IPS-20b (cell line): ENCODE results near the gene PCED1A.

Experiments
- H3K27ac ChIP-seq: one replicate; pipeline ENCODE4 v1.5.1; 2013; ENCODE audit warnings: low read length
- H3K27me3 ChIP-seq: 2 replicates; pipeline ENCODE4 v1.6.1; 2013; ENCODE audit warnings: mild to moderate bottlenecking, low read length, inconsistent platforms; ENCODE audit not compliant: insufficient read depth
- H3K36me3 ChIP-seq: 2 replicates; pipeline ENCODE4 v1.6.1; 2013; ENCODE audit warnings: low read depth, mild to moderate bottlenecking, inconsistent platforms, low read length, moderate library complexity; ENCODE audit not compliant: insufficient read depth
- H3K4me1 ChIP-seq: 2 replicates; pipeline ENCODE4 v1.6.1; 2013; ENCODE audit warnings: mild to moderate bottlenecking, control low read depth, inconsistent platforms, low read length, moderate library complexity; ENCODE audit not compliant: insufficient read depth
- H3K4me3 ChIP-seq: 2 replicates; pipeline ENCODE4 v1.5.1; 2013; ENCODE audit warnings: mild to moderate bottlenecking, low read length, inconsistent platforms
- H3K9ac ChIP-seq: 2 replicates; pipeline ENCODE4 v1.6.1; 2013; ENCODE audit warnings: low read depth, mild to moderate bottlenecking, inconsistent platforms, low read length, moderate library complexity
- H3K9me3 ChIP-seq: 2 replicates; pipeline ENCODE4 v1.6.1; 2013; ENCODE audit warnings: mild to moderate bottlenecking, low read depth, low read length, inconsistent platforms; ENCODE audit not compliant: insufficient read depth

The PCED1A gene

DNA sequence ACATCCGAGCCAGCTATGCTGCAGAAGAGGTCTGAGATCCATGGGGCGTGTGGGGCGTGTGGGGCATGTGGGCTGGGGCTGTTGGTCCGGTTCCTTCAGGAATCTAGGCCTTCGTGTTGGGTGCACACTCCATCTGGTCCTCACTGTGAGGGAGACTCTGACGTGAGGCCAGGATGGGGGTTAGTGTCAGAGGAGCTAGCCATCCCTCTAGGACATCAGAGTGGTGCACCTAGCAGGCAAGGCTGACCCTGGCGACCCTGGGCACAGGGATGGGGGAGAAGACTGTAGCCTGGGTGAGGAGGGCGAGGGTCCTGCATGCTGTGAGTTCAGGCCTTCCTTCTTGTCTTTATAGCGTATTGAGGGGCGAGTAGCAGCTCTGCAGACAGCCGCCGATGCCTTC is 24.2 kb upstream of the PCED1A start:
- H3K27ac ChIP-seq: no peak overlapping the region
- no peaks in the 10 kb centered on the region for H3K4me1 ChIP-seq
- no peak overlapping the region for H3K4me3 ChIP-seq
- H3K9ac ChIP-seq: no peak overlapping the region
- H3K27me3 ChIP-seq: 0 out of 2 replicates have a peak, but pooled peaks cover 5% of the 10 kb centered on the region
- H3K9me3 ChIP-seq: no peaks in the 10 kb centered on the region
- H3K36me3 ChIP-seq: no peaks in the 10 kb centered on the region; the same call in 1 of the 2 replicates

DNA sequence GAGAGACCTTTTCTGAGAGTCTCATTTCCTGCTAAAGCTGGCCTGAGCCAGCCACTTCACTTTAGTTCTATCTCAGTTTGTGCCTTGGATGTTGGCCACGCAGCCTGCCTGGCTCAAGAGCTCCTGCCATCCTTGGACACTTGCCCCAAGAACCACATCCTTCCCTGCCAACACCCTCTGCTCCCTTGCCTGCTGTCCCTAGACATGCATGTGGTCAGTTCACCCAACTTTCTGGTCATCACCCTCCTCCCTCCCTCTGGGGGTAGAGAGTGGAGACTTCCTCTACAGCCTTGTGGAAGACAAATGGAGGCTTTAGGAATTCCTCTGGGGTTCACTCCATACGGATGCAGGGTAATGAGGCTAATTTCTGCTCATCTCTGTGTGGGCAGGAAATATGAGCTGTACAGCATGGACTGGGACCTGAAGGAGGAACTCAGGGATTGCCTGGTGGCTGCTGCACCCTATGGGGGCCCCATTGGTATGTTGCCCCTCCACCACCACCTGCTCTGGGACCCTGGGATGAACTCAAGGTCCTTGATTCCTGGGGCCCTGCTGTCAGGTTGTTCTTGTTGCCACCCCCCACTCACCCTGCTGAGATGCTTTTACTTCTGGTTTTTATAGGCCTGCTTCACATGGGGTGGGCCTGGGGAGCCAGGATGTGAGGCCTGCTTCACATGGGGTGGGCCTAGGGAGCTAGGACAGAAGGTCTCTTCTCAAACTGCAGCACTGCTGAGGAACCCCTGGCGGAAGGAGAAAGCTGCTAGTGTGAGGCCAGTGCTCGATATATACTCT is 19.1 kb upstream of the PCED1A start:
- Histone ChIP-seq H3K27ac (no peak overlapping the region), H3K9ac (no peak overlapping the region), H3K27me3 (no peaks in the 10 kb centered on the region), H3K4me1 (no peaks in the 10 kb centered on the region), H3K4me3 (no peak overlapping the region), H3K9me3 (no peaks in the 10 kb centered on the region), H3K36me3 (no peaks in the 10 kb centered on the region; the same call in 1 of the 2 replicates)

DNA sequence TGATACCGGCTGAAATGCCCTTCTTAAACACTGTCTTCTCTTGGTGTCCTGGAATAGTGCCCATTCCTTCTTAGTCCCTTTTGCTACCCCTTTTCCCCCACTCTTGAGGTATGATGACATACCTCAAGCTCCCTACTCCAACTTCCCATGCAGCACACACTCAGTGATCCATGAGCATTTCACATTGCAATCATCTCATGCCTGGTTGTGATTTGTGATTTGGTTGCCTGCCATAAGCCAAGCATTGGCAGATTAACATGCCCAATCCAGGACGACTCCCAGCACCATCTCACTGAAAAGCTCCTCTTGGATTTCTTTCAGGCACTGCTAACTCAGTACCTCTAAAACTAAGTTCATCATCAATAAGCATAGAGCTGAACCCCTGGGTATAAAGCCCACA is 18.1 kb upstream of the PCED1A start:
- no peaks in the 10 kb centered on the region; the same call in 1 of the 2 replicates for H3K36me3 ChIP-seq
- H3K9me3 ChIP-seq: no peaks in the 10 kb centered on the region
- no peaks in the 10 kb centered on the region for H3K4me1 ChIP-seq
- no peak overlapping the region for H3K4me3 ChIP-seq
- no peak overlapping the region for H3K27ac ChIP-seq
- H3K9ac ChIP-seq: no peak overlapping the region
- no peaks in the 10 kb centered on the region for H3K27me3 ChIP-seq

DNA sequence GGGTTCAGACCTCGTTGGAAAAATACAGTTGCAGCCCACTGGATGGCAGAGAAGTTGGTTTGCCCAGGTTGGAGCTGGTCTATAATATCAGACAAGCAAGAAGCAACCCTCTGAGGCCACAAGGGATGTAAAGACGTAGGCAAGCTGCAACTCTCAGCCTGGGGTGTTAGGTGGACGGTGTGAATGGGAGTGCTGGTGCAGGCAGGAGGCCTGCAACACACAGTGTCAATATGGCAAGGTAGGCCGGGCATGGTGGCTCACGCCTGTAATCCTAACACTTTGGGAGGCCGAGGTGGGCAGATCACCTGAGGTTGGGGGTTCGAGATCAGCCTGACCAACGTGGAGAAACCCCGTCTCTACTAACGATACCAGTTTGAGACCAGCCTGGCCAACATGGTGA is 10.6 kb upstream of the PCED1A start:
- no peaks in the 10 kb centered on the region for H3K9me3 ChIP-seq
- H3K4me1 ChIP-seq: no peaks in the 10 kb centered on the region
- H3K27ac ChIP-seq: no peak overlapping the region
- no peaks in the 10 kb centered on the region for H3K36me3 ChIP-seq
- no peak overlapping the region for H3K9ac ChIP-seq
- H3K27me3 ChIP-seq: no peaks in the 10 kb centered on the region
- H3K4me3 ChIP-seq: no peak overlapping the region

DNA sequence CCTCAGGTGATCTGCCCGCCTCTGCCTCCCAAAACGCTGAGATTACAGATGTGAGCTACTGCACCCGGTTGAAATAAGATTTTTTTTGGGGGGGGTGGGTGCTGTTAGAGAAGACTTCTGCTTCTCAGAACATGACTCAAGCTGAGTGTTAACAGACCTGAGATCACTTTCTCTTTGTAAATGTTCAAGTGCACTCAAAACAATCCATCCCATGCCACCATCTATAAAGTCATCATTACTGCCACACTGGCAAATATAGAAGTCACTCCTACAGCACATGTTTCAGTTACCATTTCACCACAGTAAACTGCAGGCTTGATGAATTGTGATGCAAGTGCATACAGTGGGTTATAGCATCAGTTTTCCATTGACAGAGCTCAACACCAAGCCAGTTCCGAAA is 9.1 kb upstream of the PCED1A start:
- no peaks in the 10 kb centered on the region for H3K4me1 ChIP-seq
- no peaks in the 10 kb centered on the region for H3K27me3 ChIP-seq
- H3K36me3 ChIP-seq: no peaks in the 10 kb centered on the region
- H3K9ac ChIP-seq: no peak overlapping the region
- no peaks in the 10 kb centered on the region for H3K9me3 ChIP-seq
- no peak overlapping the region for H3K27ac ChIP-seq
- no peak overlapping the region for H3K4me3 ChIP-seq

DNA sequence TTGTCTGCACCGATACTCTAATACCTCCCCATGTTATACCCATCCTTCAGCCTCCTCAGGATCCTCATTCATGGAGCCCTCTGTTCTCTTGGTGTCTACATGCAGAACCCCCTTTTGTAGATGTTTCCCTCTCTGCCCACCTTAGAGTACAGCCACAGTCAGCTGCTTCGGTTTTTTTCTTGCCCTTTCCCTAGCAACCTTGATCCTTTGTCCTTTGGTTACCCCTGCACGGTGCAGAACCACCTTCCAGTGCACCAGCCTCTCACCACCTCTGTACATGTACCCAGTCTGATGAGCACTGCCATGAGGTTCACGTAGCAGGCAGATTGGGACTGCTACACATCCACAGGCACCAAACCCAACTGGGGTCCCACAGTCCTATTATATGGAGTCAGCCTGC is 7.3 kb upstream of the PCED1A start:
- Histone ChIP-seq H3K4me1 (no peaks in the 10 kb centered on the region), H3K9me3 (no peaks in the 10 kb centered on the region), H3K36me3 (no peaks in the 10 kb centered on the region), H3K4me3 (no peak overlapping the region), H3K27ac (no peak overlapping the region), H3K27me3 (no peaks in the 10 kb centered on the region), H3K9ac (no peak overlapping the region)

DNA sequence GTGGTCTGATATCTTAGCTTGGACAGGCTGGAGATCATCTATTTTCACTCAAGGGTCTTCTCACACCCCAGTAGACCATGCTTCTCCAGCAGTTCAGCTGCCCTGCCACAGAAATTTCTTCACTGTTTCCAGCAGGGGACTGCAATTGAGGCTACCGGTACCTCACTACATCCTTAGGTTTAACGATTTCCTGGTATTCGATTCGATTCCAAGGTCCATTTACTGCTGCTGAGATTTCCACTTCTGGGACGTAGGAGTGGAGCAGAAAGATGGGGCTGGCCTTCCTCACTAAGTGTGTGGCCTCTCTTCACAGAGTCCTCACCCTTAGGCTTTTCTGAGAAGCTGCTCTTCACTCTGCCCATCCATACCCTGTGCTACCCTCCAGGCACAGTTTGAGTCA is 6.2 kb upstream of the PCED1A start:
- Histone ChIP-seq H3K27ac (no peak overlapping the region), H3K4me1 (no peaks in the 10 kb centered on the region), H3K9ac (no peak overlapping the region), H3K9me3 (no peaks in the 10 kb centered on the region), H3K4me3 (no peak overlapping the region), H3K36me3 (no peaks in the 10 kb centered on the region), H3K27me3 (peaks cover 3% of the 10 kb centered on the region; the same call in 1 of the 2 replicates)

DNA sequence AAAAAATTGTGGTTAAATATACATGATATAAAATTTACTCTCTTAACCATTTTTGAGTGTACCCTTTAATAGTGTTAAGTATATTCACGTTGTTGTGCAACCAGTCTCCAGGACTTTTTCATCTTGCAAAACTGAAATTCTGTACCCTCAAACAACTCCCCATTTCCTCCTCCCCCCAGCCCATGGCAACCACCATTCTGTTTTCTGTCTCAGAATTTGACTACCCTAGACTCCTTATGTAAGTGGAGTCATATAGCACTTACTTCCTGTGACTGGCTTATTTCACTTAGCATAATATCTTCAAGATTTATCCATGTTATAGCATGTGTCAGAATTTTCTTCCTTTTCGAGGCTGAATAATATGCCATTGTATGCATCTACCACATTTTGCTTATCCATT is 5.2 kb upstream of the PCED1A start:
- no peak overlapping the region for H3K4me3 ChIP-seq
- peaks cover 9% of the 10 kb centered on the region; the same call in 1 of the 2 replicates for H3K27me3 ChIP-seq
- H3K36me3 ChIP-seq: no peaks in the 10 kb centered on the region
- no peaks in the 10 kb centered on the region for H3K9me3 ChIP-seq
- H3K9ac ChIP-seq: no peak overlapping the region
- no peak overlapping the region for H3K27ac ChIP-seq
- peaks cover 3% of the 10 kb centered on the region; the same call in 1 of the 2 replicates for H3K4me1 ChIP-seq

DNA sequence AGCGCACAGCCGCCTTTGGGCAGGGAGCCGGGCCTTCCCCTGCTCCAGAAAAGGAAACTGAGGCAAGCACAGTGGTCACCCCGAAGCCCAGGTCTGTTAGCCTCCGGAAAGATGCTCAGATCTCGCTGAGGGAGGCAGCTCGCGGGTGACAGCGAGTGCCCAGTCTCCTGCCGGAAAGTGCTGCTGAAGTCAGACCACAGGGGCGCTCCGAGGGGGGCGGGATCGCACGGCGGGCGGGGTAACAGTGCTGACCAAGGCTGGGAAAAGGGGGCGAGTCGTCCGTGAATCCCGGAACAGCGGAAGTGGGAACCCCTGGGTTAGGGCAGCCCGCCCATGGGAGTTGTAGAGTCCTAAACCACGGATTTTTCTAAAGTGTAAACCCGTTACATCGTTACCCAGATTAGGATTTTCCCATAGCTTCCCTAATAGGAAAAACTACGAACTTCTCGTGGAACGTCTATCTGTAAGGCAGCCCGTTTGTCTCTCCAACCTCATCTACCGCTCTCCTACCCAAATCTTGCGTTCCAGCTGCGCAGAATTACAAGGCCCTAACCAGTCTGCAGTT is 594 bp upstream of the PCED1A start:
- Histone ChIP-seq H3K27me3 (peaks cover 24% of the 10 kb centered on the region), H3K9me3 (no peaks in the 10 kb centered on the region), H3K4me1 (peaks cover 3% of the 10 kb centered on the region; the same call in 1 of the 2 replicates), H3K36me3 (no peaks in the 10 kb centered on the region), H3K27ac (no peak overlapping the region), H3K9ac (peak overlapping the region; percentile 36; the same call in 1 of the 2 replicates), H3K4me3 (peak overlapping the region; percentile 88)

DNA sequence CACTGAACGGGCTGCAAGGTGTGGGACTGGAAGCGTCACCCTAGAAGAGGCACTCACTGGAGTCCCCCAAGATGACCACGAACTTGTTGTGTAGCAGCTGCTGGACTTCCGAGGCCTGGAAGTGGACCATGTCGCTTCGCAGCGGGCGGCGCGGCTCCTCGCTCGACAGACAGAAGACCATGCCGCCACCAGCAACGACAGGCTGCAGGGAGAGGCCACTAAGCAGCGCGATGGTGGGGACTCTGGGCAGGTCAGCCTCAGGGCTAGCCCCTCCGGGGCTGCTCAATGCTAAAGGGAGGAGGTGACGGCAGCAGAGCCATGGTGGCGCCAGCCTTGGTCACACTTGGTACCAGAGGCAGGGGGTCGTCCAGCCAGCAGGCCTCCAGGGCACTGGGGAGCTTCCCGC is 720 bp downstream of the PCED1A start:
- Histone ChIP-seq H3K4me1 (peaks cover 3% of the 10 kb centered on the region; the same call in 1 of the 2 replicates), H3K9ac (no peak overlapping the region), H3K27ac (no peak overlapping the region), H3K36me3 (no peaks in the 10 kb centered on the region), H3K9me3 (no peaks in the 10 kb centered on the region), H3K27me3 (peaks cover 24% of the 10 kb centered on the region), H3K4me3 (peak overlapping the region; percentile 88; the same call in 1 of the 2 replicates)

DNA sequence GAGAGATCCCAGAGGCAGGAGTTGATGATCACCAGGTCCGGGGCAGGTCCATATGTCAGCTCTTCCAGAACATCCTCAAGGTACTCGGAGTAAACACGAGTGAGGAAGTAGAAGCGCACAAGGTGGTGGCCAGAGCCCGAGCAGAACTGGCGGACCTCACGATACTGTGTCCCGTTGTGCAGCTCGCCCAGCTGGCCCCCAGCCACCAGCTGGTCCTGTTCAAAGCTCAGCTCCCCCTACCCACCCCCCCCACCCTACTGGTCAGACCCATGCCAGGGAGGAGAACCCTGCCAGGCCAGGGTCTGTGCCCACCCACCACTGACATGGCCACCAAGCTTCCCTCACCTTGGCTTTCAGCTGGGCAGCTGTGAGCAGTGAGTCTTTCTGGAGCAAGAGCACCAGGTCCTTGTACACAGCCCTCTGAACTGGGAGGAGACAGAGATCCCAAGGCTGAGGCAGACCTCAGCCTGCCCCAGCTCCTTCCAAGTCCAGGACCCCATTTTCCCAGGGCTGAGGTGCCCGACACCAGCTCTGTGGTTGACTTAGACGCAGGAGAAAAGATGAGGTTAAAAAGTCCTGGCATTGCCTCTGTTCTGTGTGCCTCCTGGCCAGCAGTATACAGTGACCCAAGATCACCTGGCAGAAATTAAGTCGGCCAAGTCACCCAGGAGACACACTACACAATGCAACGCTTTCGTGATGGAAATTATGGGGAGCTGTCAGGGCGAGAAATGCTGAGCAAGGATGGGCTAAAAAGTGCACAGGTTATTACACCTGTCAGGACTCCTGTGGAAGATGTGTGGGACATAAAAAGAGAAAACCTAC is 1.4 kb downstream of the PCED1A start:
- H3K4me1 ChIP-seq: peaks cover 3% of the 10 kb centered on the region; the same call in 1 of the 2 replicates
- no peak overlapping the region for H3K9ac ChIP-seq
- no peak overlapping the region for H3K27ac ChIP-seq
- H3K36me3 ChIP-seq: no peaks in the 10 kb centered on the region
- H3K9me3 ChIP-seq: no peaks in the 10 kb centered on the region
- H3K4me3 ChIP-seq: no peak overlapping the region
- H3K27me3 ChIP-seq: peaks cover 24% of the 10 kb centered on the region
